ENCODE data around the gene STRIP1. TPM values are rescaled to one million over a fixed set of nuclear protein-coding genes. Genes with fewer than 3 reads are reported as not detected.
A peak's percentile ranks its signal among the peaks of the same experiment; 100 is the strongest.

STRIP1 gene
- total RNA-seq, 1 donor from 2014 or later, result 20.0 TPM

GRCh38 chr1:110082477-110082876, 48.1 kb downstream of the STRIP1 start:
- no peaks in the 10 kb centered on the region for H3K4me1 ChIP-seq
- no peak for TF ChIP-seq CTCF (IDR thresholded peaks at IDR 0.05)
- no peaks in the 10 kb centered on the region for H3K27me3 ChIP-seq
- no peak overlapping the region for H3K27ac ChIP-seq
- no peaks in the 10 kb centered on the region for H3K36me3 ChIP-seq
- intact Hi-C loops (cut with DNase I), result no loop called here
- H3K9me3 ChIP-seq, result no peaks in the 10 kb centered on the region
- no peak for DNase-seq (ENCODE audit: low spot score in 2 of 2)
- H3K4me3 ChIP-seq, result no peak overlapping the region

- Histone ChIP-seq H3K9me3 (no peaks in the 10 kb centered on the region), H3K36me3 (no peaks in the 10 kb centered on the region), H3K4me1 (no peaks in the 10 kb centered on the region), H3K4me3 (peak overlapping the region; percentile 62 to 78), H3K27me3 (no peaks in the 10 kb centered on the region), H3K27ac (peak overlapping the region; percentile 73 to 75)
- TF ChIP-seq CTCF (IDR thresholded peaks at IDR 0.05), result no peak
- intact Hi-C loops (cut with DNase I), result no loop called here
- no peak for DNase-seq (ENCODE audit: low spot score in 2 of 2)
Measured at GRCh38 chr1:110083061-110083865, 48.8 kb downstream of the STRIP1 start.

- no peaks in the 10 kb centered on the region for H3K36me3 ChIP-seq
- TF ChIP-seq CTCF (IDR thresholded peaks at IDR 0.05), result no peak
- no peaks in the 10 kb centered on the region for H3K27me3 ChIP-seq
- H3K9me3 ChIP-seq, result no peaks in the 10 kb centered on the region
- no peak for DNase-seq (ENCODE audit: low spot score in 2 of 2)
- H3K27ac ChIP-seq, result peak overlapping the region; percentile 73 to 75
- H3K4me3 ChIP-seq, result peak overlapping the region; percentile 62 to 78
- H3K4me1 ChIP-seq, result no peaks in the 10 kb centered on the region
- intact Hi-C loops (cut with DNase I), result no loop called here
Measured at GRCh38 chr1:110083866-110084226, 49.4 kb downstream of the STRIP1 start.

GRCh38 chr1:110084227-110085078, 50.0 kb downstream of the STRIP1 start:
- Histone ChIP-seq H3K9me3 (no peaks in the 10 kb centered on the region), H3K4me1 (no peaks in the 10 kb centered on the region), H3K27ac (peak overlapping the region; percentile 73 to 75), H3K4me3 (peak overlapping the region; percentile 62 to 78), H3K36me3 (no peaks in the 10 kb centered on the region), H3K27me3 (no peaks in the 10 kb centered on the region)
- no peak for TF ChIP-seq CTCF (IDR thresholded peaks at IDR 0.05)
- DNase-seq (ENCODE audit: low spot score in 2 of 2), result peak in 1 of 2 donors; percentile 69
- intact Hi-C loops (cut with DNase I), result loop anchor here (5.0 kb wide), 1 partner anchor 103 kb away; no protein-coding TSS in a partner anchor

- H3K4me1 ChIP-seq, result no peaks in the 10 kb centered on the region
- H3K4me3 ChIP-seq, result no peak overlapping the region
- no peak overlapping the region for H3K27ac ChIP-seq
- DNase-seq (ENCODE audit: low spot score in 2 of 2), result no peak
- H3K27me3 ChIP-seq, result no peaks in the 10 kb centered on the region
- no peaks in the 10 kb centered on the region for H3K36me3 ChIP-seq
- intact Hi-C loops (cut with DNase I), result loop anchor here (5.0 kb wide), 1 partner anchor 102 kb away; no protein-coding TSS in a partner anchor
- H3K9me3 ChIP-seq, result no peaks in the 10 kb centered on the region
- no peak for TF ChIP-seq CTCF (IDR thresholded peaks at IDR 0.05)
Measured at GRCh38 chr1:110085671-110086070, 51.2 kb downstream of the STRIP1 start.

All from ascending aorta (tissue), 2 donors.